Measurements from ENCODE around the gene CENPH.
"Not testable (repeated sequence)": the region's sequence is repeated elsewhere in the genome, so short reads cannot be mapped to it uniquely, and the experiment has no call there.

CENPH gene, protein sequence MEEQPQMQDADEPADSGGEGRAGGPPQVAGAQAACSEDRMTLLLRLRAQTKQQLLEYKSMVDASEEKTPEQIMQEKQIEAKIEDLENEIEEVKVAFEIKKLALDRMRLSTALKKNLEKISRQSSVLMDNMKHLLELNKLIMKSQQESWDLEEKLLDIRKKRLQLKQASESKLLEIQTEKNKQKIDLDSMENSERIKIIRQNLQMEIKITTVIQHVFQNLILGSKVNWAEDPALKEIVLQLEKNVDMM

GRCh38 chr5:69189162-69190086 lies at the start of gene CENPH:
TSS of gene CENPH (plus strand) at chr5:69189583. CDS start at chr5:69189635, 52 bp downstream.
- peaks cover 15% of the 10 kb centered on the region for H3K36me3 Mint-ChIP-seq (ENCODE audit: low read depth)
- H3K27me3 Mint-ChIP-seq: no peaks in the 10 kb centered on the region
- H3K9me3 Mint-ChIP-seq: no peaks in the 10 kb centered on the region
- H3K27ac Mint-ChIP-seq: peak within 1 kb of the TSS; percentile 97
- peak within 1 kb of the TSS; percentile 95 for H3K4me3 Mint-ChIP-seq
- H3K4me1 Mint-ChIP-seq: peaks cover 15% of the 10 kb centered on the region
- DNase-seq (peak; percentile 93), ATAC-seq (peak; percentile 95)

DNA sequence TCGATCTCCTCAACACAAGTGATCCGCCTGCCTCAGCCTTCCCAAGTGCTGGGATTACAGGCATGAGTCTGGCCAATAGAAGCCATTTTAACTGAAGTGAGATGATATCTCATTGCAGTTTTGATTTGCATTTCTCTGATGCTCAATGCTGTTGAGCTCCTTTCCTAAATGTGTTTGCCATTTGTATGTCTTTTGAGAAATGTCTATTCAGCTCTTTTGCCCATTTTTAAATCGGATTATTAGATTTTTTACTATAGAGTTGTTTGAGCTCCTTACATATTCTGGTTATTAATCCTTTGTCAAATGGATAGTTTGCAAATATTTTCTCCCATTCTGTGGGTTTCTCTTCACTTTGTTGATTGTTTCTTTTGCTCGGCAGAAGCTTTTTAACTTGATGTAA lies 49.1 kb upstream of the CENPH start:
- H3K27me3 Mint-ChIP-seq; H3K27ac Mint-ChIP-seq; H3K9me3 Mint-ChIP-seq; ATAC-seq; H3K36me3 Mint-ChIP-seq (ENCODE audit: low read depth); DNase-seq; H3K4me1 Mint-ChIP-seq; H3K4me3 Mint-ChIP-seq: not testable (repeated sequence)

DNA sequence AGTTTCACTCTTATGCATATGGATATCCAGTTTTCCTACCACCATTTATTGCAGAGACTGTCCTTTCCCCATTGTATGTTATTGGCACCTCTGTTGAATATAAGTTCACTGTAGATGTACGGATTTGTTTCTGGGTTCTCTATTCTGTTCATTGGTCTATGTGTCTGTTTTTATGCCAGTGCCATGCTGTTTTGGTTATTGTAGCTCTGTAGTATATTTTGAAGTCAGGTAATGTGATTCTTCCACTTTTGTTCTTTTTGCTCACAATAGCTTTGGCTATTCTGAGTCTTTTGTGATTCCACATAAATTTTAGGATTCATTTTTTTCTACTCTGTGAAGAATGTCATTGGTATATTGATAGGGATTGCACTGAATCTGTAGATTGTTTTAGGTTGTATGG lies 48.6 kb upstream of the CENPH start:
- H3K4me1 Mint-ChIP-seq: no peaks in the 10 kb centered on the region

GRCh38 chr5:69148576-69148975 lies 40.8 kb upstream of the CENPH start:
- not testable (repeated sequence) for H3K27ac Mint-ChIP-seq, H3K4me1 Mint-ChIP-seq

More for the DNA sequence above, 48.6 kb upstream of the CENPH start:
- no peaks in the 10 kb centered on the region for H3K27me3 Mint-ChIP-seq
- peaks cover 4% of the 10 kb centered on the region for H3K9me3 Mint-ChIP-seq
- ATAC-seq (no peak), DNase-seq (no peak)
- H3K4me3 Mint-ChIP-seq: no peak overlapping the region
- no peaks in the 10 kb centered on the region for H3K36me3 Mint-ChIP-seq (ENCODE audit: low read depth)
- no peak overlapping the region for H3K27ac Mint-ChIP-seq

GRCh38 chr5:69148981-69149675 lies 40.3 kb upstream of the CENPH start:
- H3K27ac Mint-ChIP-seq: no peak overlapping the region
- no peaks in the 10 kb centered on the region for H3K9me3 Mint-ChIP-seq
- no peaks in the 10 kb centered on the region for H3K27me3 Mint-ChIP-seq
- no peaks in the 10 kb centered on the region for H3K4me1 Mint-ChIP-seq
- no peaks in the 10 kb centered on the region for H3K36me3 Mint-ChIP-seq (ENCODE audit: low read depth)
- no peak for ATAC-seq
- no peak for DNase-seq
- no peak overlapping the region for H3K4me3 Mint-ChIP-seq

More at GRCh38 chr5:69148576-69148975, 40.8 kb upstream of the CENPH start:
- ATAC-seq; H3K36me3 Mint-ChIP-seq (ENCODE audit: low read depth); H3K4me3 Mint-ChIP-seq; H3K27me3 Mint-ChIP-seq; H3K9me3 Mint-ChIP-seq; DNase-seq: not testable (repeated sequence)

- no peaks in the 10 kb centered on the region for H3K9me3 Mint-ChIP-seq
- H3K36me3 Mint-ChIP-seq (ENCODE audit: low read depth): no peaks in the 10 kb centered on the region
- ATAC-seq (no peak), DNase-seq (no peak)
- H3K27me3 Mint-ChIP-seq: no peaks in the 10 kb centered on the region
- H3K27ac Mint-ChIP-seq: no peak overlapping the region
- no peaks in the 10 kb centered on the region for H3K4me1 Mint-ChIP-seq
- no peak overlapping the region for H3K4me3 Mint-ChIP-seq
These were observed 39.7 kb upstream of the CENPH start for GRCh38 chr5:69149676-69150010.

GRCh38 chr5:69152731-69153130 lies 36.7 kb upstream of the CENPH start:
- no peaks in the 10 kb centered on the region for H3K9me3 Mint-ChIP-seq
- no peak for DNase-seq
- no peaks in the 10 kb centered on the region for H3K36me3 Mint-ChIP-seq (ENCODE audit: low read depth)
- no peak overlapping the region for H3K4me3 Mint-ChIP-seq
- H3K4me1 Mint-ChIP-seq: no peaks in the 10 kb centered on the region
- no peaks in the 10 kb centered on the region for H3K27me3 Mint-ChIP-seq
- no peak overlapping the region for H3K27ac Mint-ChIP-seq
- ATAC-seq: no peak

- H3K36me3 Mint-ChIP-seq (ENCODE audit: low read depth): no peaks in the 10 kb centered on the region
- H3K4me1 Mint-ChIP-seq: no peaks in the 10 kb centered on the region
- ATAC-seq: no peak
- H3K27me3 Mint-ChIP-seq: no peaks in the 10 kb centered on the region
- H3K4me3 Mint-ChIP-seq: no peak overlapping the region
- no peaks in the 10 kb centered on the region for H3K9me3 Mint-ChIP-seq
- H3K27ac Mint-ChIP-seq: no peak overlapping the region
- DNase-seq: no peak
These were observed 32.9 kb upstream of the CENPH start for GRCh38 chr5:69156456-69156855.

GRCh38 chr5:69158039-69158438 lies 31.3 kb upstream of the CENPH start:
- no peak for DNase-seq
- Mint-ChIP-seq H3K27ac (no peak overlapping the region), H3K4me1 (no peaks in the 10 kb centered on the region), H3K4me3 (no peak overlapping the region), H3K27me3 (no peaks in the 10 kb centered on the region), H3K9me3 (no peaks in the 10 kb centered on the region), H3K36me3 (ENCODE audit: low read depth) (no peaks in the 10 kb centered on the region)
- ATAC-seq: no peak

- no peak for DNase-seq
- Mint-ChIP-seq H3K9me3 (no peaks in the 10 kb centered on the region), H3K4me3 (no peak overlapping the region), H3K27ac (no peak overlapping the region), H3K4me1 (peaks cover under 1% of the 10 kb centered on the region), H3K36me3 (ENCODE audit: low read depth) (no peaks in the 10 kb centered on the region), H3K27me3 (no peaks in the 10 kb centered on the region)
- no peak for ATAC-seq
These were observed 28.7 kb upstream of the CENPH start for GRCh38 chr5:69160651-69161050.

- peak within 1 kb of the TSS; percentile 94 for H3K4me3 Mint-ChIP-seq
These were observed 22.5 kb upstream of the CENPH start, which contains the start of gene CCNB1 for GRCh38 chr5:69166686-69167492. TSS of gene CCNB1 (plus strand) at chr5:69167150. CDS start at chr5:69167263, 113 bp downstream.

DNA sequence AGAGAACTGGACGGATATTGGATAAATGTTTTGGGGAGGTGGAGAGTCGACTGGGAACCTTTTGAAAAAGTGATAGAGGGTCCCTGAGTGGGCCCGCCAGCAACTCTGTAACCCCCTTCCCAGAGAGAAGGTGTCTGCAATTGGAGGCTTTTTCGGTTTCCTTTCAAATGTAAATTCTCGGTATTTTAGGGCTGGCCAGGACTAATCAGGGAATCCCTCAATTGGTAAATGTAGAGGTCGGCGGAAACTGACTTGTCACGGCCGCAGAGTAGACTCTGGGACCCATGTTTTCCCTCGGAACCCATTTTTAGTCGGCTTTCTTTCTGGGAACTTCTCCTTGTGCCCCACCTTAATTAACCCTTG lies 21.9 kb upstream of the CENPH start:
- Mint-ChIP-seq H3K36me3 (ENCODE audit: low read depth) (peaks cover 53% of the 10 kb centered on the region), H3K4me1 (peaks cover 33% of the 10 kb centered on the region), H3K4me3 (peak overlapping the region; percentile 94), H3K27ac (peak overlapping the region; percentile 89), H3K9me3 (no peaks in the 10 kb centered on the region), H3K27me3 (no peaks in the 10 kb centered on the region)
- no peak for ATAC-seq
- no peak for DNase-seq

More at GRCh38 chr5:69166686-69167492, 22.5 kb upstream of the CENPH start, which contains the start of gene CCNB1:
- Mint-ChIP-seq H3K4me1 (peaks cover 33% of the 10 kb centered on the region), H3K36me3 (ENCODE audit: low read depth) (peaks cover 49% of the 10 kb centered on the region), H3K27ac (peak within 1 kb of the TSS; percentile 89), H3K9me3 (no peaks in the 10 kb centered on the region), H3K27me3 (no peaks in the 10 kb centered on the region)
- peak; percentile 99 for DNase-seq
- peak; percentile 99 for ATAC-seq

- H3K27me3 Mint-ChIP-seq: no peaks in the 10 kb centered on the region
- peak overlapping the region; percentile 94 for H3K4me3 Mint-ChIP-seq
- peaks cover 55% of the 10 kb centered on the region for H3K36me3 Mint-ChIP-seq (ENCODE audit: low read depth)
- peak overlapping the region; percentile 89 for H3K27ac Mint-ChIP-seq
- DNase-seq (no peak), ATAC-seq (no peak)
- peaks cover 33% of the 10 kb centered on the region for H3K4me1 Mint-ChIP-seq
- H3K9me3 Mint-ChIP-seq: no peaks in the 10 kb centered on the region
These were observed 21.5 kb upstream of the CENPH start for GRCh38 chr5:69167929-69168328.

DNA sequence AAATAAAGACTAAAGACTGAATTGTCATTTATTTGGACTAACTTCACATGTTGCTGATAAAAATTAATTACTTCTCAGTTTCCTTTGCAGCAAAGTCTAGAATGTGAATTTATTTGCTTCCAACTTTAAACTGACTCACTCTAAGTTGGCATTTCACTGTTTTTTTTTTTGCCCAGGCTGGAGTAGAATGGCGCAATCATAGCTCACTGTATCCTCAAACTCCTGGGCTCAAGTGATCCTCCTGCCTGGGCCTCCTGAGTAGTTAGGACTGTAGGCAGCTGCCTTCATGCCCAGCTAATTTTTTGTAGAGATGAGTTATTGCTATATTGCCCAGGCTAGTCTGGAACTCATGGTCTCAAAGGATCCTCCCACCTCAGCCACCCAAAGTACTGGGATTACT lies 18.9 kb upstream of the CENPH start:
- peaks cover 79% of the 10 kb centered on the region for H3K36me3 Mint-ChIP-seq (ENCODE audit: low read depth)
- ATAC-seq: no peak
- no peak overlapping the region for H3K27ac Mint-ChIP-seq
- no peak for DNase-seq
- peaks cover 33% of the 10 kb centered on the region for H3K4me1 Mint-ChIP-seq
- no peaks in the 10 kb centered on the region for H3K9me3 Mint-ChIP-seq
- no peak overlapping the region for H3K4me3 Mint-ChIP-seq
- no peaks in the 10 kb centered on the region for H3K27me3 Mint-ChIP-seq

Data from activated naive CD8-positive, alpha-beta T cell treated with anti-CD3 and anti-CD28 coated beads, Interleukin-2, amount 50 U/mL, for 24 hours (primary cell).